TTC549 (cell line): ENCODE data around the gene CRLF2.
"Not testable (repeated sequence)": the region's sequence is repeated elsewhere in the genome, so short reads cannot be mapped to it uniquely, and the experiment has no call there.

ENCODE experiments used
- FAIRE-seq: peaks from 2 replicates; lab custom pipeline; 2012; peaks lifted over from hg19 to GRCh38; lab: Jason Lieb, UNC

CRLF2 gene

DNA sequence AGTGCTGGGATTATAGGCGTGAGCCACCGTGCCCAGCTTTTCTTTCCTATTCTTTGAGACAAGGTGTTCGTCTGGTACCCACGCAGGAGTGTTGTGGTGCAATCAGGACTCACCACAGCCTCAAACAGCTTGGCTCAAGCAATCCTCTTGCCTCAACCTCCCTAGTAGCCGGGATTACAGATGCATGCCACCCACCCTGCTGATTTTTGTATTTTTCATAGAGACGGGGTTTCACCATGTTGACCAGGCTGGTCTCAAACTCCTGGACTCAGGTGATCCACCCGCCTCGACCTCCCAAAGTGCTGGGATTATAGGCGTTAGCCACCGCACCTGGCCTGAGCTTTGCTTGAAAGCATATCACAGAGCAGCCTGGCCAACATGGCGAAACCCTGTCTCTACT lies 1.5 kb upstream of the CRLF2 start:
- FAIRE-seq = no peak

DNA sequence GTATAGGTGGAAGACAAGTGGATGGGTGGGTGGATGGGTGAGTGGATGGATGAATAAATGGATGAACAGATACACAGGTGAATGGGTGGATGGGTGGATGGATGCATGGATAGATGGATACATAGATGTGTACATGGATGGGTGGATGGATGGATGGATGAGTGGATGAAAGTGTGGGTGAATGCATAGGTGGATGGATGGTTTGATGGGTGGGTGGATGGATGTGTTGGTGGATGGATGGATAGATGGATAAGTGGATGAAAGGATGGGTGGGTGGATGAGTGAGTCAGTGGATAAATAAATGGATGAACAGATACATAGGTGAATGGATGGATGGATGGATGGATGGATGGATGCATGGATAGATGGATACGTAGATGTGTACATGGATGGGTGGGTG lies 1.6 kb downstream of the CRLF2 start:
- FAIRE-seq = no peak

DNA sequence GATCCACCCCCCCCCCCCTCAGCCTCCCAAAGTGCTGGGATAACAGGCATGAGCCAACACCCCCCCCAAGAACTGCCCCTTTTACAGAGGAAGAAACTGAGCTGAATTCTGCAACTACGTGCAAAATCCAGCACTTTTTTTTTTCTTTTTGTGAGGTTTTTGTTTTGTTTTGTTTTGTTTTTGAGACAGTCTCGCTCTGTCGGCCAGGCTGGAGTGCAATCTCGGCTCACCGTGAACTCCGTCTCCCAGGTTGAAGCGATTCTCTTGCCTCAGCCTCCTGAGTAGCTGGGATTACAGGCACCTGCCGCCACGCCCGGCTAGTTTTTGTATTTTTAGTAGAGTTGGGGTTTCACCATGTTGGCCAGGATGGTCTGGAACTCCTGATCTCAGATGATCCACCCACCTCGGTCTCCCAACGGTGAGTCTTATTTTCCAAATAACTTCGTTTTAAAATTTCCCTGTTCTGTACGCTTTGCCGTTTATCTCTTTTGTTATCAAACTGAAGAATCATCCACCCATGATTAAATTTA lies 4.9 kb downstream of the CRLF2 start:
- FAIRE-seq = no peak

DNA sequence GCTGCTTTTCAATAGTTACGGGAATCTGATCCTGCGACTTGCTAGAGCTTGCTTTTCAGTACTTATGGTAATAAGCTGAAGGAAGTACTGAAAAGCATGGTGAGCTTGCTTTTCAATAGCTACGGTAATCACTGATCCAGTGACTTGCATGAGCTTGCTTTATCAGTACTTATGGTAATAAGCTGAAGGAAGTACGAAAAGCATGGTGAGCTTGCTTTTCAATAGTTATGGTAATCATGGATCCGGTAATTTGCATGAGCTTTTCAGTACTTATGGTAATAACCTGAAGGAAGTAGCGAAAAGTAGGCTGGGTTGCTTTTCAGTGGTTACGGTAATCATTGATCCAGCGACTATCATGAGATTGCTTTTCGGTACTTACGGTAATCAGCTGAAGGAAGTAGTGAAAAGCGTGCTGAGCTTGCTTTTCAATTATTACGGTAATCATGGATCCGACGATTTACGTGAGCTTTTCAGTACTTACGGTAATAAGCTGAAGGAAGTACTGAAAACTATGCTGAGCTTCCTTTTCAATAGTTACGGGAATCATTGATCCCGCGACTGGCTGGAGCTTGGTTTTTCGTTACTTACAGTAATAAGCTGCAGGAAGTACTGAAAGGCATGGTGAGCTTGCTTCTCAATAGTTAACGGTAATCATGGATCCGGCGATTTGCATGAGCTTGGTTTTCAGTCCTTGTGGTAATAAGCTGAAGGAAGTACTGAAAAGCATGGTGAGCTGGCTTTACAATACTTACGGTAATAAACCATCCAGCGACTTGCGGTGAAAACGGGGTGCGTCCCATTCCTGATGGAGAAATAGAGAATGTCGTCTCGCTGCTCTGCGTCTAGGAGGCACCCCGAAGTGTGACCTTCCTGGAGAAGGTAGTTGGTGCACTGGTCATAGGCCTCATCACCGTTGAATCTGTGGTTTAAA lies 6.5 kb downstream of the CRLF2 start:
- peak; percentile 97 for FAIRE-seq

DNA sequence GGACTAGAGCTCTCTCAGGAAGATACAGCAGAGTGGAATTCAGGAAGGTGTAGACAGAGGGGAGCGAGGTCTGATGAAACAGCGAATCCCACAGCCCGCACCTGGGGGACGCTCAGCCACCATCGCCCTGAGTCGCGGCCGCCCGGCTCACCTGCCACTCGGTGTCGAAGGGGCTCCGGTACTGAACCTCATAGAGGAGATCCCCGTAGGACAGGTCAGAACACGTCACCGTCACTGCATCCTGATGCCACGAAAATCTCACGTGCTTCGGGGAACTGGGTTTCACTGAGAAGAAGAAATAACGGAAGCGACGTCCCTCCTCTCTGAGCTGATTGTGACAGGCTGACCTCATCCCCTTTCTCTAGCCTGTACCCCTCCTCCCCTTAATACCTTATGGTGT lies 10.2 kb downstream of the CRLF2 start:
- no peak for FAIRE-seq

DNA sequence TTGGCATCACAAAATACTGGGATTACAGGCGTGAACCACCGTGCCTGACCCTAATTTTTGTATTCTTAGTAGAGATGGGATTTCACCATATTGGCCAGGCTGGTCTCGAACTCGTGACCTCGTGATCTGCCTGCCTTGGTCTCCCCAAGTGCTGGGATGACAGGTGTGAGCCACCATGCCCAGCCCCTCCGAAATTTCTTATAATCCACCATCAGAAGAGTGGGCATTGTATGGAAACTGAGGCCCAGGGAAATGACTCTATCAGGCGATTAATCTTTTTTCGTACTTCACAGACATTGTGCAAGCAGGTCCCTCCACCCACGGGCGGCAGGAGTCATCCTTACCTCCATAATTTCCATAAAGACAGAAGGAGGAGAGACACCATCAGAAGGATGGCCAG lies 16.0 kb downstream of the CRLF2 start:
- FAIRE-seq = no peak

DNA sequence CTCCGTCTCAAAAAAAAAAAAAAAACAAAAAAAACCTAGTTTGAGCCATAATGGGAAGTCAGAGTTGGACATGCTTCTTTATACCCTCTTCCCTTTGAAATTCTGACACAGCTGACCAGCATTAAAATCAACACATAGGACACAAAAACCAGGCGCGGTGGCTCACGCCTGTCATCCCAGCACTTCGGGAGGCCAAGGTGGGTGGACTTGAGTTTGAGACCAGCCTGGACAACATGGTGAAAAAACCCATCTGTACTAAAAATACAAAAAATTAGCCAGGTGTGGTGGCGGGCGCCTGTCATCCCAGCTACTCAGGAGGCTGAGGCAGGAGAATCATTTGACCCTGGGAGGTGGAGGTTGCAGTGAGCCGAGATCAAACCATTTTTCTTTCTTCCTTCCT lies 20.3 kb downstream of the CRLF2 start:
- FAIRE-seq = not testable (repeated sequence)

DNA sequence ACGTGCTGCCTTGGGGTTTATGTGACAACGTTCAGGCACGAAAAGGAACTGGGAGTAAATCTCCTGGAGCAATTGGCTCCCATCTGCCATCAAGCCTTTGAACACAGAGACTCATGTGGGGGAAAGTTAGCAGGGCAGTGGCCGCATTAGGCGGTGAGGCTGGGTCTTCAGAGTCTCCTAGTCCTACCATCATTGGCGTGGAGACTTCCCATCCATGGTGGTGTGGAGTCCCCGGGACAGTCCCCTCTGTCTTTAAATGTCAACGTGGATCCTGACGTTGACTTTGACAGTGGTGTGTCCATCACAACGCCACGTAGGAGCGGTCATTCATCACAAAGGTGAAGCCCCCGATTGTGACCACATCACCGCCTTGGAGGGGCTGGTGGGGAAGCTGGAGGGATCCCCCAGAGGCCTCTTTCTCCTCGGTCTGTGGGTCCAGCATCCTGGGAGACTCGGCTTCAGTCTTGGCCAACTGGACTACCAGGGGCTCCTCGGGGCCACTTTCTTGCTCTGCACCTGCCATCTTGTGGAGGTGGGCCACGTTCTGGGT lies 21.8 kb downstream of the CRLF2 start:
- FAIRE-seq = no peak

DNA sequence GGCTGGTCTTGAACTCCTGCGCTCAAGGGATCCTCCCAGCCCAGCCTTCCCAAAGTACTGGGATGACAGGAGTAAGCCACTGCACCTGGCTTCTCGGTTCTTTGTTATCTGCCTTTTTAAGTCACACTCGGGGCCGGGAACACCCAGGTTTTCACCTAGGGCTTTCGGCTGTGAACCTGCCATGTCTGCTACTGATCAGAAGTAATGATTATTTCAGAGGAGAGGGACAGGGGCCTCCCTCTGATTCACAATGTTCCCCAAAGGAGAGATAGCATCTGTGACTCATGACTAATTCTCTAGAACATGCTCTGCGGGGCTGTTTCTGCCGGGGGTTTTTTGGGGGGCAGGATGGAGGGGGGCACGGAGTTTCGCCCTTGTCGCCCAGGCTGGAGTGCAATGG lies 26.9 kb downstream of the CRLF2 start:
- FAIRE-seq = no peak

DNA sequence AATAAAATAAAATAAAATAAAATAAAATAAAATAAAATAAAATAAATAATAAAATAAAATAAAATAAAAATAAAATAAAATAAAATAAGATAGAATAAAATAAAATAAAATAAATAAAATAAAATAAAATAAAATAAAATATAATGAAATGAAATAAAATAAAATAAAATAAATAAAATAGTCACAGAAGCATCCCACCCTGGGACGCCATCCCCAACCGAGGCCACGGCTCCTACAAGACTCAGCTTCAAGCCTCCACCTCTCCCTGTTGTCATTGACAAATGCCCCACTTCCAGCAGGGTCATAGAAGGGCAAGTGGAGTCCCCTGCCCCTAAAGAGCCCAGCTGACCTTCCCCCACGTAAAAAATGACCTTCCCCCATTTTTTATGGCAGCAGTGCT lies 30.2 kb downstream of the CRLF2 start:
- FAIRE-seq = no peak

DNA sequence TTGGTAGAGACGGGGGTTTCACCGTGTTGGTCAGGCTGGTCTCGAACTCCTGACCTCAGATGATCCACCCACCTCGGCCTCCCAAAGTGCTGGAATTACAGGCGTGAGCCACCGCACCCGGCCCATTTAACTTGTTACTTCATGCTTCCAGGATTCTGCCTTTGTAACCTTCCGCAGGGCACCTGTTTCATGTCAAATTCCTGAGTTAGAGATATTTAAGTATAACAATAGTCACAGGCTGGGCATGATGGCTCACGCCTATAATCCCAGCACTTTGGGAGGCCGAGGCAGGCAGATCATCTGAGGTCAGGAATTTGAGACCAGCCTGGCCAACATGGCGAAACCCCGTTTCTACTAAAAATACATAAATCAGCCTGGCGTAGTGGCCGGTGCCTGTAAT lies 30.8 kb downstream of the CRLF2 start:
- FAIRE-seq = not testable (repeated sequence)

DNA sequence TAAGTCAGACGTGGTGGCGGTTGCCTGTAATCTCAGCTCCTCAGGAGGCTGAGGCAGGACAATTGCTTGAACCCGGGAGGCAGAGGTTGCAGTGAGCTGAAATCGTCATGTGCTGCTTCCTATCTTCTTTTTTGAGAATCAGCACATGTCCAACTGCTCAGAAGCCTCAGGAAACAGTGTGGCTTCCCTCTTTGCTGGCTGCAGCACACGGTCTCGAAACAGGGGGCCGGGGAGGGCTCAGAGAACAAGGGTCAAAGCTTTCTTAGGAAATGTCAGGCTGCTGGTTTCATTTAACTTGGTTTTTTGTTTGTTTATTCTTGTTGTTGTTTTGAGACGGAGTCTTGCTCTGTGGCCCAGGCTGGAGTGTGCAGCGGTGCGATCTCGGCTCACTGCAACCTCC lies 31.3 kb downstream of the CRLF2 start:
- FAIRE-seq = no peak

DNA sequence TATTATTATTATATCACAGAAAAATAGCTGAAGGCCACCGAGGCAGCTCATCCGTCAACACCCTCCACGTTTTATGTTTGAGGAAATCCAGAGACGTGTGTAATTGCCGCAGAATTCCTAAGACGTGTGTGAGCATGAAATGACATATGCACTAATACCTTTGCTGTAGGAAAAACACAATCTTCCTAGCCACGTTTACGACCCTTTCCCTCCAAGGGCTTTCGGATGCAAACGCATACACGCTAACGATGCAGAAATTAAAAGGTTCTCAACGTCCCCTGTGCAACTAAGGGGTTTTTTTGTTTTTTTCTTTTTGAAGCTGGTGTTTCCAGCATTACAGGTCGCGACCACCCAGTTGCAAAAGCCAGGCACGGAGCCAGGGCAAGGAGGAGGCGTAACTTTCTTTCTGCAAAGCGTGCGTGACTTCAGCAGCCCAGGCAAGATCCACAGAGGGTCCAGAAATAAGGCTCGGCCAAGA lies 33.8 kb downstream of the CRLF2 start:
- no peak for FAIRE-seq

DNA sequence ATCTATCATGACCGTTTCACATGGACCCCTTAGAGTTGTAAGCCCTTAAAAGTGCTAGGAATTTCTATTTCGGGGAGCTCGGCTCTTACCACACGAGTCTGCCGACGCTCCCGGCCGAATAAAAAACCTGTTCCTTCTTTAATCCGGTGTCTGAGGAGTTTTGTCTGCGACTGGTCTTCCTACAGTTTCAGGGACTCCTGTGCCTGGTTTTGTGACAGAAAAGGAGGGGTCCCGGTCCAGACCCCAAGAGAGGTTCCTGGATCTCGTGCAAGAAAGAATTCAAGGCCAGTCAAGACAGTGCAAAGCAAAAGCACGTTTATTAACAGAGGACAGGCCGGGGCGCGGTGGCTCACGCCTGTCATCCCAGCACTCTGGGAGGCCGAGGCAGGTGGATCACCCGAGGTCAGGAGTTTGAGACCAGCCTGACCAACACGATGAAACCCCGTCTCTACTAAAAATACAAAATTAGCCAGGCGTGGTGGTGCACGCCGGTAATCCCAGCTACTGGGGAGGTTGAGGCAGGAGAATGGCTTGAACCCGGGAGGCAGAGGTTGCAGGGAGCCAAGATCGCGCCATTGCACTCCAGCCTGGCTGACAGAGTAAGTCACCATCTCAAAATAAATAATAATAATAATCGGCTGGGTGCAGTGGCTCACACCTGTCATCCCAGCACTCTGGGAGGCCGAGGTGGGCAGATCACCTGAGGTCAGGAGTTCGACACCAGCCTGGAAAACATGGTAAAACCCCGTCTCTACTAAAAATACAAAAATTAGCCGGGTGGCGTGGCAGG lies 35.7 kb downstream of the CRLF2 start:
- not testable (repeated sequence) for FAIRE-seq

DNA sequence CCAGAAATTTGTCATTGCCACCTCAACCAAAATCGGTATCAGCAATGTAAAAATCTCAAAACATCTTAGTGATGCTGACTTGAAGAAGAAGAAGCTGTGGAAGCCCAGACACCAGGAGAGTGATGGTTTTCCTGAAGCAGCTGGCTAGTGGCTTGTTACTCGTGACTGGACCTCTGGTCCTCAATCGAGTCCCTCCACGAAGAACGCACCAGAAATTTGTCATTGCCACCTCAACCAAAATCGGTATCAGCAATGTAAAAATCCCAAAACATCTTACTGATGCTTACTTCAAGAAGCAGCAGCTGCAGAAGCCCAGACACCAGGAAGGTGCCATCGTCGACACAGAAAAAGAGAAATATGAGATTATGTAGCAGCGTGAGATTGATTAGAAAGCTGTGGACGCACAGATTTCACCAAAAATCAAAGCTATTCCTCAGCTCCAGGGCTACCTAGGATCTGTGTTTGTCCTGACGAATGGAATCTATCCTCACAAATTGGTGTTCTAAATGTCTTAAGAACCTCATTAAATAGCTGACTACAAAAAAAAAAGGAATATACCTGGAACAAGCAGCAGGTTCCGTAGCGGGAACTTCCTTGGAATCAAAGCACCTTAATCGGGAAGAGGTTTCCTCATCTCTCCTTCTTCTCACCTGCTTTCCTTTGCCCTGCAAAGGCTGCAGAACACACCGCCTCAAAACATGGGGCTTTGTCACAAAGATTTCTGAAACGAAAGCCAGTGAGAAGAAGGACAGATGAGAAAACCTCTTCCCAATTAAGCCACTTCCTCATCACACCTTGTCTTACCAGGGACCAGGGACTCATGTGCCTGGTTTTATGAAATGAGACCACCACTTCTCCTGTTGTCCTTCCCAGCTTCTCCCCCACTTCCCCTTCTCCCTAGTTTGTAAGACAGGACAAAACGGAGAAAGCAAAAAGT lies 37.6 kb downstream of the CRLF2 start:
- not testable (repeated sequence) for FAIRE-seq

DNA sequence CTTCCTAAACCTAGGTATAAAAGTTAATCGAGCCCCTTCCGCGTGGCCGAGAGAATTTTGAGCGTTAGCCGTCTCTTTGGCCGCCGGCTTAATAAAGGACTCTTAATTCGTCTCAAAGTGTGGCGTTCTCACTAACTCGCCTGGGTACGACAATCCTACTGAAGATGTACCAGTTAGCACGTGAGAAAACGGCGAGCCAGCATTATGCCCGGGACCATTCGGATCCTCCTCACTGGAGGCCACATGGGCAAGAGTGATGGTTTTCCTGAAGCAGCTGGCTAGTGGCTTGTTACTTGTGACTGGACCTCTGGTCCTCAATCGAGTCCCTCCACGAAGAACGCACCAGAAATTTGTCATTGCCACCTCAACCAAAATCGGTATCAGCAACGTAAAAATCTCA lies 39.0 kb downstream of the CRLF2 start:
- FAIRE-seq = not testable (repeated sequence)

DNA sequence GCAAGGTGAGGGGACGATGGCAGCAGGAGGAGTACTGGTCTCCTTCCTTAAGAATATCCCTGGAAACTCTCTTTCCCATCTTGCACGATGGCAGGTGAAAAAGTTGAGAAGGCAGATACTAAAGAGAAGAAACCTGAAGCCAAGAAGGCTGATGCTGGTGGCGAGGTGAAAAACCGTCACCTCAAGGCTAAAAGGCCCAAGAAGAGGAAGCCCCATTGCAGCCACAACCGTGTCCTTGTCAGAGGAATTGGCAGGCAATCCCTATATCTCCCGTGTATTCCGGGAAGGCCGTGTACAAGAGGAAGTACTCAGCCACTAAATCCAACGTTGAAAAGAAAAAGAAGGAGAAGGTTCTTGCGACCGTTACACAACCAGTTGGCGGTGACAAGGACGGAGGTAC lies 40.0 kb downstream of the CRLF2 start:
- FAIRE-seq = no peak

DNA sequence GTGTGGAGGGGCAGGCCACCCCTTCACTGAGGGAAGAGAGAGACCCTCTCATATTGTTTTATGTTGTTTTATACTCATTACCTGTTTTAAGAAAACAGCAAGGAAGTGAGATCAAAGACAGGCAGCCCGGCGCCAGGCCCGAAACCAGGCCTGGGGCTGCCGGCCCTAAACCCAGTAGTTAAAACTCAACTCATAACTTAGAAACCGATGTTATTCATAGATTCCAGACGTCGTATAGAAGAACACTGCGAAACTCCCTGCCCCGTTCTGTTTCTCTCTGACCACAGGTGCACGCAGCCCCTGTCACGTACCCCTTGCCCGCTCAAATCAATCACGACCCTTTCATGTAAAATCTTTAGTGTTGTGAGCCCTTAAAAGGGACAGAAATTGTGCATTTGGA lies 40.5 kb downstream of the CRLF2 start:
- FAIRE-seq = not testable (repeated sequence)

DNA sequence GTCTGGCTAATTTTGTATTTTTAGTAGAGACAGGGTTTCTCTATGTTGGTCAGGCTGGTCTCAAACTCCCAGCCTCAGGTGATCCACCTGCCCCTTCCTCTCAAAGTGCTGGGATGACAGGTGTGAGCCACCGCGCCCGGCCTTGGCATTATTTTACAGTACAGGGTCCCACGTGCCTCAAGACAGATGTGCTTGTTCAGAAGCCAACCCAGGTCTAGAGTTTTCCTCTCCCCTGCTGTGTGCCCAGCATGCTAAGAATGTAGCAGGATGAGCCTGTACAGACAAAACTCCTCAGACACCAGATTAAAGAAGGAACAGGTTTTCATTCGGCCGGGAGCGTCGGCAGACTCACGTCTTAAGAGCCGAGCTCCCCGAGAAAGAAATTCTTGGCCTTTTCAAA lies 42.2 kb downstream of the CRLF2 start:
- no peak for FAIRE-seq

DNA sequence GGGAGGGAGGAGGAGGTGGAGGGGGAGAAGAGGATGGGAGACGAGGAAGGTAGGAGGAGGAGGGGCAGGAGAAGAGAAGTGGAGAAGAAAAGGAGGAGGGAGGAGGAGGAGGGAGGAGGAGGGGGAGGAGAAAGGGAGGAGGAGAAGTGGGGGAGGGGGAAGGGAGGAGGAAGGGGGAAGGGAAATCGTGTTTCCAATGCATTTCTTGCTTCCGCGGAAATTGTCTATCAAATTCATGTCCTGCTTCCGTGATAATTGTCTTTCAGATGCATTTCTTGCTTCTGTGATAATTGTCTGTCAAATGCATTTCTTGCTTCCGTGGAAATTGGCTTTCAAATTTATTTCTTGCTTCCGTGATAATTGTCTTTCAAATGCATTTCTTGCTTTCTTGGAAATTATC lies 43.3 kb downstream of the CRLF2 start:
- no peak for FAIRE-seq

DNA sequence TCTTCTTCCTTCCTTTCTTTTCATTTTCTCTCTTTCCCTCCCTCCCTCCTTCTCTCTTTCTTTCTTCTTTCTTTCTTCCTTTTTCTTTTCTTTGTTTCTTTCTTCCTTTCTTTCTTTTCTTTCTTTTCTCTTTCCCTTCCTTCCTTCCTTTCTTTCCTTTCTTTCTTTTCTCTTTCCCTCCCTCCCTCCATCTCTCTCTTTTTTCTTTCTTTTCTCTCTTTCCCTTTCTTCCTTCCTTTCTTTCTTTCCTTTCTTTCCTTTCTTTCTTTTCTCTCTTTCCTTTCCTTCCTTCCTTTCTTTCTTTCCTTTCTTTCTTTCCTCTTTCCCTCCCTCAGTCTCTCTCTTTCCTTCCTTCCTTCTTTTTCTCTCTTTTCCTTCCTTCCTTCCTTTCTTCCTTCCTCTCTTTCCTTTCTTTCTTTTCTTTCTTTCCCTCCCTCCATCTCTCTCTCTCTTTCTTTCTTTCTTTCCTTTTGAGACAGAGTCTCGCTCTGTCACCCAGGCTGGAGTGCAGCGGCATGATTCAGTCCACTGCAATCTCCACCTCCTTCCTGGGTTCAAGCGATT lies 44.4 kb downstream of the CRLF2 start:
- FAIRE-seq = no peak
